GM21367 (cell line): ENCODE results near the gene CHRD.

Experiments used
- ATAC-seq: cut with Tn5 transposase; IDR thresholded peaks from one replicate; pipeline ENCODE4 v1.9.1; 2021; ENCODE audit not compliant: unreplicated experiment

CHRD gene

GRCh38 chr3:184346480-184347190 lies 33.2 kb upstream of the CHRD start:
- no peak for ATAC-seq

- no peak for ATAC-seq
Observed at GRCh38 chr3:184347321-184348056, 32.4 kb upstream of the CHRD start.

- no peak for ATAC-seq
Observed at GRCh38 chr3:184348057-184348382, 31.8 kb upstream of the CHRD start.

- no peak for ATAC-seq
Observed at GRCh38 chr3:184349563-184350470, 30.0 kb upstream of the CHRD start.

- ATAC-seq: no peak
Observed at GRCh38 chr3:184350618-184351017, 29.2 kb upstream of the CHRD start.

- no peak for ATAC-seq
Observed at GRCh38 chr3:184351511-184352148, 28.2 kb upstream of the CHRD start.

- no peak for ATAC-seq
Observed at GRCh38 chr3:184352149-184352785, 27.6 kb upstream of the CHRD start.

GRCh38 chr3:184352897-184353545 lies 26.8 kb upstream of the CHRD start:
- ATAC-seq: no peak

- no peak for ATAC-seq
Observed at GRCh38 chr3:184353546-184353941, 26.3 kb upstream of the CHRD start.

- no peak for ATAC-seq
Observed at GRCh38 chr3:184354121-184354728, 25.6 kb upstream of the CHRD start.

GRCh38 chr3:184354754-184355153 lies 25.1 kb upstream of the CHRD start:
- ATAC-seq: no peak

- no peak for ATAC-seq
Observed at GRCh38 chr3:184355261-184356040, 24.4 kb upstream of the CHRD start.

- no peak for ATAC-seq
Observed at GRCh38 chr3:184357248-184358123, 22.4 kb upstream of the CHRD start.

- no peak for ATAC-seq
Observed at GRCh38 chr3:184358124-184358767, 21.6 kb upstream of the CHRD start.

GRCh38 chr3:184358921-184359350 lies 20.9 kb upstream of the CHRD start:
- no peak for ATAC-seq

GRCh38 chr3:184359610-184360009 lies 20.2 kb upstream of the CHRD start:
- ATAC-seq: no peak

GRCh38 chr3:184360070-184360928 lies 19.6 kb upstream of the CHRD start:
- ATAC-seq: no peak
